Activated CD8-positive, alpha-beta T cell treated with anti-CD3 and anti-CD28 coated beads, Interleukin-2, amount 10 ng/mL, durations not matched to agents 7 days and 5 days (primary cell): ENCODE data around the gene PSME1. TPM values are rescaled to one million over a fixed set of nuclear protein-coding genes. Genes with fewer than 3 reads are reported as not detected.
A peak's percentile ranks its signal among the peaks of the same experiment; 100 is the strongest.

Experiments used
- ATAC-seq: fragments of 150-1000 bp; cut with Tn5 transposase; one replicate; pipeline ENCODE4 v1.10.0; 2021; ENCODE audit warnings: moderate library complexity
- CTCF ChIA-PET: fragments of 350-600 bp; sonication (Branson Sonifier 250); formaldehyde crosslinking; loops from one replicate; lab custom pipeline; 2021; ENCODE audit warnings: antibody characterized with exemption; lab: Charles Lee
- POLR2A ChIA-PET: fragments of 350-600 bp; sonication (Branson Sonifier 250); formaldehyde crosslinking; loops from one replicate; lab custom pipeline; 2021; ENCODE audit warnings: antibody characterized with exemption; lab: Charles Lee
- DNase-seq: peaks from one replicate; pipeline ENCODE4 v3.0.0-alpha.2; 2020
- H3K27ac Mint-ChIP-seq: one replicate; pipeline ENCODE4 v1.8.0; 2021; ENCODE audit warnings: mild to moderate bottlenecking, mixed read lengths
- H3K27me3 Mint-ChIP-seq: one replicate; pipeline ENCODE4 v1.8.0; 2021; ENCODE audit warnings: low read depth, mixed read lengths
- H3K36me3 Mint-ChIP-seq: one replicate; pipeline ENCODE4 v1.8.0; 2021; ENCODE audit warnings: low read depth, mixed read lengths
- H3K4me1 Mint-ChIP-seq: one replicate; pipeline ENCODE4 v1.8.0; 2021; ENCODE audit warnings: low read depth, mixed read lengths
- H3K4me3 Mint-ChIP-seq: one replicate; pipeline ENCODE4 v1.8.0; 2021; ENCODE audit warnings: mild to moderate bottlenecking, mixed read lengths
- H3K9me3 Mint-ChIP-seq: one replicate; pipeline ENCODE4 v1.8.0; 2022; ENCODE audit warnings: mixed read lengths; ENCODE audit not compliant: insufficient read depth
- total RNA-seq, 2 experiments: library from RNA; stranded (reverse); gene quantifications; one replicate each; pipeline ENCODE4 v1.2.3, GENCODE V29; 2021

PSME1 gene
- 100 to 1,000 TPM; 516 to 530 TPM for total RNA-seq

DNA sequence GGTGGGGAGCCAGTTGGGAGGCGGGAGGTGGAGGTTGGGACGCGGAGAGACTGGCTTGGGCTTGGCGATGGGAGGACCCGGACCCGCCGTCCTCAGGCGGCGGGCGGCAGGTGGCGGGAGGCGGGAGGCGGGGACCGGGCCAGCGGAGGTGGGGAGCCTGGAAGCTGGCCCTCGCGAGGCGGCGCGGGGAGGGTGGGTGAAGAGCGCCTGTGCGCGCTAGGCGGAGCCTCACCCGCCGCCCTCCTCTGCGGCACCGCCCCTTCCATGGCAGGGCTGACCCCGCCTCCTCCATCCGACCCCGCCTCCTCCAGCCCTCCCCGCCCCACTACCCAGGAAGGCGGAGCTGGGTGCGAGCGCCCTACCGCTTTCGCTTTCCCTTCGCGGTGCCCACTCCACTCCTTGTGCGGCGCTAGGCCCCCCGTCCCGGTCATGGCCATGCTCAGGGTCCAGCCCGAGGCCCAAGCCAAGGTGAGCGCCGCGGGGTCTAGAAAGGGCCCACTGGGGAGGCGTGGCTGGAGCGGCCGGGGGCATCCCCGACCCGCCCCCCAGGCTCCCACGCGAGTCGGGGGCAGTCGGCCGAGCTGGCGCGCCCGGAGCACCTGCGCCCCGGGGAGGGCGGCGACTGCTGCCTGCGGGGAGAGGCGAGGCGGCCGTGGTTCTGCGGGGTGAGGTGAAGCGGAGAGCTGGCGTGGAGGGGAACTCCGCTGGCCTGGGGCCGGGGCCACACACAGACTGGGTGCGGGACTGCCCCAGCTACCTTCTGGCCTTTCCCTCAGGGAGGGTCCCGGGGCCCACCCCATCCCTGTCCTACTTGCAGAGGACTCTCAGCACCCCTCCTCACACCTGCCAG is at the start of gene PSME1:
Gene PSME1, plus strand, starts transcription at position 361 of the 850 bp plus-strand sequence. Its CDS starts 69 bp downstream, at position 430.
- Mint-ChIP-seq H3K27me3 (no peaks in the 10 kb centered on the region), H3K9me3 (no peaks in the 10 kb centered on the region), H3K4me3 (peak within 1 kb of the TSS; percentile 86), H3K4me1 (peaks cover 54% of the 10 kb centered on the region), H3K27ac (peak within 1 kb of the TSS; percentile 91), H3K36me3 (peaks cover 47% of the 10 kb centered on the region)
- POLR2A ChIA-PET = interaction anchor here (0.5 to 8.7 kb wide), 17 partner anchors 9 to 174 kb away, joined by 3 to 119 read pairs (median 5); partner anchors contain the start of genes CARMIL3, CHMP4A, DCAF11 and IPO4
- ATAC-seq (peak; percentile 91), DNase-seq (peak; percentile 95)
- CTCF ChIA-PET = interaction anchor here (0.6 to 5.2 kb wide), 10 partner anchors 9 to 175 kb away, joined by 3 to 43 read pairs (median 5); partner anchors contain the start of genes DCAF11, IRF9, LTB4R and NRL

DNA sequence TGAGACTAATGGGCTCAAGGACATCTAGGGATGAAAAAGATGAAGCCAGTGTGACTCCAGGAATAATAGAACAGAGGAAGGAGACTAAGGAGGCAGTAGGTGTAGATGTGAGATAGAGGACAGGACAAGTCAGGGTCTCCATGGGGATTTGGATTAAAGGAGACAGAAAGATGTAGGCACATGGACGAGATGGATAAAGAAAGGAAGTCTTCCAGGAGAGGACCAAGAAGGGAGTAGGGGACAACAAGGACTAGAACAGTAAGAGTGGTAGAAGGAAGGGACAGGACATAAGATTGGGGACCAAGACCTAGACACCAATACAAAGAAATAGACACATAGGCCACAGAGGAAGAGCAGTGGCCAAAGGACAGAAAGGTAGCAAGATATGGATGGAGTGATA is 49.0 kb upstream of the PSME1 start:
- Mint-ChIP-seq H3K27me3 (no peaks in the 10 kb centered on the region), H3K36me3 (no peaks in the 10 kb centered on the region), H3K9me3 (no peaks in the 10 kb centered on the region), H3K4me1 (peaks cover 16% of the 10 kb centered on the region), H3K27ac (no peak overlapping the region), H3K4me3 (no peak overlapping the region)
- ATAC-seq = no peak
- ChIA-PET POLR2A (interaction anchor here (0.6 kb wide), 1 partner anchor 31 kb away, joined by 4 read pairs; no protein-coding TSS in a partner anchor), CTCF (interaction anchor here (1.5 to 2.3 kb wide), 2 partner anchors 21 to 29 kb away, joined by 7 to 21 read pairs; no protein-coding TSS in a partner anchor)
- DNase-seq = no peak

DNA sequence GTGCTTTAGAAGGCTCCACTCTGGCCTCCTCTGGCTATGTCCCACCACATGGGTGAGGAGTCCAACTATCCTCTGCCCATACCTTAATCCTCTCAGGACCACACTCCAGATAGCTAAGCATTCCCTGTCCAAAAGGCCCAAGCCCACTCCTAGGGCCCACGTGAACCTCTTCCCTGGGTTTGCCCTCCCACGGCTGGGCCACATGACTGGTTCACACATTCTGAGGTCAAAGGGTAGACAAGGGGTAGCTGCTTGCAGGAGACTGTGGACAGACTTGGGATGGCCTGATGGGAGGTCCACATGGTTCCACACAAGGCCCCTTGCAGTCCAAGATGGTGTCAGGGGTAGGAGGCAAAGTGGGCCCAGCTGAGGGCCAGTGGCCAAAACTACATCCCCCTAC is 47.9 kb upstream of the PSME1 start:
- Mint-ChIP-seq H3K27ac (no peak overlapping the region), H3K4me3 (no peak overlapping the region), H3K27me3 (no peaks in the 10 kb centered on the region), H3K4me1 (peaks cover 19% of the 10 kb centered on the region), H3K9me3 (no peaks in the 10 kb centered on the region), H3K36me3 (no peaks in the 10 kb centered on the region)
- CTCF ChIA-PET = interaction anchor here (10.4 to 11.8 kb wide), 2 partner anchors 18 to 31 kb away, joined by 213 to 315 read pairs; no protein-coding TSS in a partner anchor
- POLR2A ChIA-PET = interaction anchor here (0.7 kb wide), 1 partner anchor 28 kb away, joined by 3 read pairs; no protein-coding TSS in a partner anchor
- no peak for DNase-seq
- no peak for ATAC-seq

GRCh38 chr14:24089890-24090289 is 46.1 kb upstream of the PSME1 start:
- POLR2A ChIA-PET = interaction anchor here (1.0 to 1.5 kb wide), 3 partner anchors 8 to 17 kb away, joined by 3 read pairs; no protein-coding TSS in a partner anchor
- Mint-ChIP-seq H3K27ac (no peak overlapping the region), H3K36me3 (peaks cover 3% of the 10 kb centered on the region), H3K9me3 (no peaks in the 10 kb centered on the region), H3K4me3 (no peak overlapping the region), H3K4me1 (peaks cover 29% of the 10 kb centered on the region), H3K27me3 (no peaks in the 10 kb centered on the region)
- CTCF ChIA-PET = interaction anchor here (1.0 to 11.8 kb wide), 20 partner anchors 9 to 210 kb away, joined by 3 to 315 read pairs (median 9); partner anchors contain the start of genes CARMIL3, DCAF11, DHRS1 and IRF9
- DNase-seq (no peak), ATAC-seq (no peak)

DNA sequence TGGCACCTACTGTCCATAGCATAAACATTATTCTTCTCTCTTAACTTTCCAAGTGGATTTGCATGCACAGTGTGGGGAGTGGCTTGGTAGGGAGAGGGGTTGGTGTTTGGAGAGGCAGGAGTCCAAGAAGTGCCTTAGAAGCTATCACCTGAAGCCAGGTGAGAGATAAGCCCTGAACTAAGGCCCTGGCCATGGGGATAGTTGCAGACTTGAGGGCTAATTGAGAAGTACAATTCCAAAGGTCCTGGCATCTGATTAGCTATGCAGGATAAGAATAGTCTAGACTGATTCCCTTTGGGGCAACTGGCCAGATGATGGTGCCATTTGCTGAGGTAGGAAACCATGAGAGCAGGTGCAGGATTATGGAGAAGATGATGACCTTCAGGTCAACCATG is 43.9 kb upstream of the PSME1 start:
- ATAC-seq = no peak
- ChIA-PET CTCF (interaction anchor here (0.8 to 11.8 kb wide), 12 partner anchors 8 to 69 kb away, joined by 3 to 315 read pairs (median 8); partner anchors contain the start of genes DCAF11, IRF9 and NRL), POLR2A (interaction anchor here (1.9 to 6.4 kb wide), 5 partner anchors 11 to 70 kb away, joined by 11 to 89 read pairs (median 30); partner anchors contain the start of genes DCAF11, IRF9 and NRL)
- H3K4me1 Mint-ChIP-seq = peaks cover 42% of the 10 kb centered on the region
- H3K27ac Mint-ChIP-seq = peak overlapping the region; percentile 62
- H3K36me3 Mint-ChIP-seq = peaks cover 19% of the 10 kb centered on the region
- H3K4me3 Mint-ChIP-seq = no peak overlapping the region
- DNase-seq = no peak
- H3K9me3 Mint-ChIP-seq = no peaks in the 10 kb centered on the region
- no peaks in the 10 kb centered on the region for H3K27me3 Mint-ChIP-seq

- Mint-ChIP-seq H3K27ac (peak overlapping the region; percentile 99), H3K27me3 (no peaks in the 10 kb centered on the region), H3K4me1 (peaks cover 42% of the 10 kb centered on the region), H3K36me3 (peaks cover 19% of the 10 kb centered on the region), H3K9me3 (no peaks in the 10 kb centered on the region), H3K4me3 (peak overlapping the region; percentile 100)
- ChIA-PET POLR2A (interaction anchor here (1.9 to 6.4 kb wide), 5 partner anchors 11 to 69 kb away, joined by 11 to 89 read pairs (median 30); partner anchors contain the start of genes DCAF11, IRF9 and NRL), CTCF (interaction anchor here (0.8 to 11.8 kb wide), 10 partner anchors 8 to 69 kb away, joined by 3 to 315 read pairs (median 6); partner anchors contain the start of genes DCAF11, IRF9 and NRL)
- DNase-seq = no peak
- ATAC-seq = no peak
Measured at GRCh38 chr14:24092505-24093206, 43.3 kb upstream of the PSME1 start.

DNA sequence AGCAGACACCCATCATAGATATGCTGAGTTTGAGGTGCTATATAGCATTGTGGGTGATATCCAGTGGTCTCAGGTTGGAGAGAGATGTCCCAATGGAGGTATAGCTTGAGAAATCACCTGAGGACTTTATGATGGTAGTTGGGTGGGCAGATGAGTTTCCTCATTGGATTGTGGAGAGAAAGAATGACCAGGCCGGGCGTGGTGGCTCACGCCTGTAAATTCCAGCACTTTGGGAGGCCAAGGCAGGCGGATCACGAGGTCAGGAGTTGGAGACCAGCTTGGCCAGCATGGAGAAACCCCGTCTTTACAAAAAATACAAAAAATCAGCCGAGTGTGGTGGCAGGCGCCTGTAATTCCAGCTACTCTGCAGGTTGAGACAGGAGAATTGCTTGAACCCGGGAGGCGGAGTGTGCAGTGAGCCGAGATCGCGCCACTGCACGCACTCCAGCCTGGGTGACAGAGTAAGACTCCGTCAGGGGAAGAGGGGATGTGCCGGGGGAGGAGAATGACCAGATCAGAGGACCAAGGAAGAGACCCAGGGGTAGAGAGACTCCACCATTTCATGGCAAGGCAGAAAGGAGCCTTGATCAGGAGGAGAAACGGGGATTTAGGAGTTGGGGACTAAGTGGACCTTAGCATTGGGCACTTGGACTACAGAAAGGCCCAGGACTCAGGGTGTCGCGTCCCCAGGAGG is 42.6 kb upstream of the PSME1 start:
- ChIA-PET CTCF (interaction anchor here (0.6 to 11.8 kb wide), 10 partner anchors 9 to 338 kb away, joined by 3 to 315 read pairs (median 6); partner anchors contain the start of genes DCAF11, IRF9 and NRL), POLR2A (interaction anchor here (1.2 to 6.4 kb wide), 10 partner anchors 12 to 95 kb away, joined by 3 to 89 read pairs (median 20); partner anchors contain the start of genes DCAF11, IPO4, IRF9 and NRL)
- peaks cover 23% of the 10 kb centered on the region for H3K36me3 Mint-ChIP-seq
- H3K4me1 Mint-ChIP-seq = peaks cover 42% of the 10 kb centered on the region
- H3K9me3 Mint-ChIP-seq = no peaks in the 10 kb centered on the region
- no peaks in the 10 kb centered on the region for H3K27me3 Mint-ChIP-seq
- no peak for ATAC-seq
- peak overlapping the region; percentile 100 for H3K4me3 Mint-ChIP-seq
- peak overlapping the region; percentile 99 for H3K27ac Mint-ChIP-seq
- DNase-seq = no peak

- Mint-ChIP-seq H3K27ac (peak within 1 kb of the TSS; percentile 99), H3K27me3 (no peaks in the 10 kb centered on the region), H3K4me3 (peak within 1 kb of the TSS; percentile 100), H3K36me3 (peaks cover 28% of the 10 kb centered on the region), H3K9me3 (no peaks in the 10 kb centered on the region), H3K4me1 (peaks cover 42% of the 10 kb centered on the region)
- DNase-seq = peak; percentile 84
- ATAC-seq = peak; percentile 80
- ChIA-PET POLR2A (interaction anchor here (0.6 to 6.4 kb wide), 19 partner anchors 9 to 484 kb away, joined by 3 to 89 read pairs (median 6); partner anchors contain the start of genes CARMIL3, DCAF11, EMC9 and IPO4), CTCF (interaction anchor here (0.6 to 11.8 kb wide), 17 partner anchors 9 to 338 kb away, joined by 3 to 315 read pairs (median 6); partner anchors contain the start of genes CARMIL3, CIDEB, DCAF11 and IRF9)
Measured at GRCh38 chr14:24093901-24094840, 41.8 kb upstream of the PSME1 start, which contains the start of gene PCK2. PCK2 (plus strand) TSS chr14:24094311; CDS start chr14:24094406, 95 bp downstream.

DNA sequence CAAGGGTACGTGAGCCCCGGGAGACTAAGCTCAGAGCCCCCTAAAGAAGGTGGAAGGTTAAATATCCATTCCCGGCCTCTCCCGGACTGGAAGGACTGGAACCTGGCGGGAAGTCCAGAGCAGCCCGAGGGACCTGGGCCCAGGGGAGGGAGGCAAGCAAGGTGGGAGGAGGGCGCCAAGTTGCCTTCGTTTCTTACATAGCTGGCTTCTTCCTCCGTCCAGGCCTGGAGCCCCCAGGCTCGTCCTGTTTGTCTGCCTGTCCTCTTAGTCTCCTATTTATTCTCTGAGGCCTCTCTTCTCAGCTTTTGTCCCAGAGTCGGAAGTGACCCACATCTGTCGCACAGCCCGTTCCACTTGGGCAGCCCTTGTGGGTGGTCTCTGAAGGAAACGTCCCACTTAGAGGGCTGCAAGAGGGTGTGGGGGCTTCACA is 41.1 kb upstream of the PSME1 start:
- H3K27ac Mint-ChIP-seq = peak overlapping the region; percentile 99

More for the DNA sequence above, 41.1 kb upstream of the PSME1 start:
- peaks cover 34% of the 10 kb centered on the region for H3K36me3 Mint-ChIP-seq
- H3K4me1 Mint-ChIP-seq = peaks cover 38% of the 10 kb centered on the region
- H3K9me3 Mint-ChIP-seq = no peaks in the 10 kb centered on the region
- ATAC-seq = peak; percentile 3
- ChIA-PET CTCF (interaction anchor here (0.7 to 11.8 kb wide), 15 partner anchors 10 to 337 kb away, joined by 3 to 315 read pairs (median 6); partner anchors contain the start of genes CARMIL3, DCAF11, IRF9 and NRL), POLR2A (interaction anchor here (0.6 to 6.4 kb wide), 18 partner anchors 10 to 485 kb away, joined by 3 to 89 read pairs (median 6); partner anchors contain the start of genes CARMIL3, DCAF11, EMC9 and IRF9)
- peak; percentile 32 for DNase-seq
- peak overlapping the region; percentile 100 for H3K4me3 Mint-ChIP-seq
- H3K27me3 Mint-ChIP-seq = no peaks in the 10 kb centered on the region
